Activated gamma-delta T cell treated with anti-CD3 and anti-CD28 coated beads, Interleukin-2, amount 50 U/mL, for 16 hours (primary cell): ENCODE results near the gene IP6K1.
"Not testable (repeated sequence)": the region's sequence is repeated elsewhere in the genome, so short reads cannot be mapped to it uniquely, and the experiment has no call there.

ENCODE experiments used
- DNase-seq: peaks from one replicate; pipeline ENCODE4 v3.0.0-alpha.2; 2020; ENCODE audit warnings: low read depth

The IP6K1 gene

GRCh38 chr3:49763981-49764380 is 22.4 kb downstream of the IP6K1 start:
- no peak for DNase-seq

DNA sequence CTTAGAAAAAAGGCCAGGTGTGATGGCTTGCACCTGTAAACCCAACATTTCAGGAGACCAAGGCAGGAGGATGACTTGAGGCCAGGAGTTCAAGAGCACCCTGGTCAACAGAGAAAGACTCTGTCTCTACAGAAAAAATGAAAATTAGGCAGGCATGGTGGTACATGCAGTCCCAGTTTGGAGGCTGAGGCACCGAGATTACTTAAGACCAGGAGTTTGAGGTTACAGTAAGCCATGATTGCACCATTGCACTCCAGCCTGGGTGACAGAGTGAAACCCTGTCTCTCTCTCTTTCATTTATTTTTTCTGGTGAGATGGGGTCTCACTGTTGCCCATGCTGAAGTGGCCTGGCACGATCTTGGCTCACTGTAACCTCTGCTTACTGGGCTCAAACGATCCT is 24.7 kb downstream of the IP6K1 start:
- DNase-seq, result no peak

DNA sequence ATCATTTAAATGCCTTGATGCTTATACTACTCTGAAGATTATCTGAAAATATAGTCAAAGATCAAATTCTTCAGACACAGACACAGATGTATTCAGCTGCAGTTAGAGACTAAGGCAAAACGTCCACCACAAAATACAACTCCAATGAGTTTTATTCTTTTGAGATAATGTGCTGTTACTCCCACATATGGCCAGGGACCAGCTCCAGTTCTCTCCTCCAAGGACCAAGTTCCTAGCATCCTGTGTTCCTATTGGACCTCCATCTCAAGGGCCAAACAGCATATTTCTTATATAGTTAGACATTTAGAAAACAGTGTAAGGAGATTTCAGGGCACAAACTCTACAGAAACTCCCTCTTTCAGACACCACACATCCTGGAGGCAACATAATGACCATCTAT is 27.1 kb downstream of the IP6K1 start:
- no peak for DNase-seq

DNA sequence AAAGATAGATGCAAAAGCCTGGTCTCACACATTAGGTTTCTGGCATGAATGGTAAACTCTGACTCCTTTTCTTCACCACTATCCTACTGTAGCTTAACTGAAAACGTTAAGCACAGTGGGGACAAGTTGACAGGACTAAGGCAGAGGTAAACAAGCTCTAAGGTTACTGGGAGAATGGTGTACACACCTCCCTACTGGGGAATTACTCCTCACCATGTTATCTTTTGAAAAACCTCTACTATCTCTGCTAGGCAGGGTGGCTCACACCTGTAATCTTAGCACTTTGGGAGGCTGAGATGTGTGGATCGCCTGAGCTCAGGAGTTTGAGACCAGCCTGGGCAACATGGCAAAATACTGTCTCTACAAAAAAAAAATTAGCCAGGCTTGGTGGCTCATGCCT is 29.1 kb downstream of the IP6K1 start:
- no peak for DNase-seq

GRCh38 chr3:49756036-49756435 is 30.3 kb downstream of the IP6K1 start:
- DNase-seq, result no peak

DNA sequence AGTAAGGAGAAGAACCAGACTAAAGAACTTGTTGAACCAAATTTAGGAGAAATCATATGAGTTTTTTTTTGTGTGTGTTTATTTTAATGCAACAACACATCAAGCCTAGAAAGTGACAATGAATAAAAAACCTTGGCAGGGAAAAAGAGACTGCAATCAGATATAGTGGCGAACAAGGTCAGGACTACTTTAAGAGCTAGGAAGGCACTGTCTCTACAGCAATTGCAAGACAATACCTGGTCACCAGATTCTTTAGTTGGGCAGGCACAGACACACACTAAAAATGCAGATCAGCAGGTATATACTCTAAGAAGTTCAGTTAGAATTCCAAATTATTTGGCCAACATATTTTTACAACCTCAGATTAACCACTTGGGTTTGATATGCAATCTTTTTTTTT is 31.8 kb downstream of the IP6K1 start:
- DNase-seq, result no peak

DNA sequence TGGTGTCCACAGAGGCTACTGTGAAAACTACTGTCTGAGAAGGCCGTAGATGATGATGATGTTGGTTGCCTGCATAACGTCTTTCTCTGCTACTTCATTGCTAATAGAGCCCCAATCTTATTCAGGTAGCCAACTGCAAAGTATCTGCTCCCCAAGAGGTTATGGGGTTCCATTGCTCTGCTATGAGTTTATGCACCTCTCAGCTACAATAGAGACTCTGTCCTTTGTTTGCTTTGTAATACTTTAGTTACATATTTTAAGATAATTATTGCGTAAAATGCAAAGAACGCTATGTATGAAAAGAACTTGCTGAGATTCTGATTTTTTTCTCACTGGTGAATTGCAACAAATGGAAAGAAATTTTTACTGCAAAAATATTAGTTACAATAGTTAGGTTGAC is 34.8 kb downstream of the IP6K1 start:
- no peak for DNase-seq

DNA sequence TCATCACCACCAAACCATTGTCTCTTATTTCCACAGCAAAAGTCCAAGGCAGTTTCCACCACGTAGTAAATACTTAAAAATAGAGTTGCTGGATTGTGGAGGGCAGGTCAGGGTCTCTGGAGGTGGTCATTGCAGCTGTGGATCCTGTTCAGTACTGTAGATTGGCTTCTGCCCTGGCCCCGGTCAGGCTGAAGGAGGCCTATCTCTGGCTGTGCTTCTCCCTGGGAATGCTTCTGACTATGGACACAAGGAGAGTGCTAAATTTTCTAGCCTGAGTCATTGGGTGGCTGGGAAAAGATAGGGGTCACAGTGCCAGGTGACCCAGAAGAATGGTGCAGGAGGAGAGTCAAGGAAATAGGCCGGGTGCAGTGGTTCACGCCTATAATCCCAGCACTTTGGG is 36.3 kb downstream of the IP6K1 start:
- no peak for DNase-seq

DNA sequence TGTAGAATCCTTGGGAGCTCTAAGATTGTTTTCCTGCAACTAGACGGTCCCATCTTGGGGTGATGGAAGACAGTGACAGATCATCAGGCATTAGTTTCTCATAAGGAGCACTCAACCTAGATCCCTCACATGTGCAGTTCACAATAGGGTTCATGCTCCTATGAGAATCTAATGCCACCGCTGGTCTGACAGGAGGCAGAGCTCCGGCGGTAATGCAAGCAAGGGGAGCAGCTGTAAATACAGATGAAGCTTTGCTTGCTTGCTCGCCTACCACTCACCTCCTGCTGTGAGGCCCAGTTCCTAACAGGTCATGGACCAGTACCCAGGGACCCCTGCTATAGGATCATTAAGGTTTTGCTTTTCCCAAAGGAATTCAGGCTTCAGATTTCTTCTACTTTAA is 37.5 kb downstream of the IP6K1 start:
- not testable (repeated sequence) for DNase-seq

- no peak for DNase-seq
Observed at GRCh38 chr3:49747792-49748480, 38.4 kb downstream of the IP6K1 start.

GRCh38 chr3:49745986-49746385 is 40.4 kb downstream of the IP6K1 start:
- DNase-seq, result no peak

GRCh38 chr3:49740427-49740826 is 45.9 kb downstream of the IP6K1 start:
- no peak for DNase-seq

- no peak for DNase-seq
Observed at GRCh38 chr3:49738067-49738713, 48.2 kb downstream of the IP6K1 start.

DNA sequence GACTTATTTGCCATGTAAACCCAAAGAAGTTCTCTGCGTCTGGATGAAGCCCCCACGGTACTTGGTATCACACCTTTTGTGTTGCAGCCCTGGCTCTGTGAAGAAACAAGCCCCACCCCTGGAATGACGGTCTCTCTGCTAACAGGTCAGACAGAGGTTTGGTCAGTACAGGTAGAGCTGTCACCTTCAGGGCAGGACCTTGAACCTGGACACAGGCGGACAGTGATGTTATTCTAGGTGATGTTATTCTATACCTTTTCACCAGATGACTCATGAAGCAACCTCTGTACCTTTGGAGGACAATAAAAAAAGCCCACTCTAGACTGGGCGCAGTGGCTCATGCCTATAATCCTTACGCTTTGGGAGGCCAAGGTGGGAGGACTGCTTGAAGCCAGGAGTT is 51.6 kb downstream of the IP6K1 start:
- DNase-seq, result no peak

DNA sequence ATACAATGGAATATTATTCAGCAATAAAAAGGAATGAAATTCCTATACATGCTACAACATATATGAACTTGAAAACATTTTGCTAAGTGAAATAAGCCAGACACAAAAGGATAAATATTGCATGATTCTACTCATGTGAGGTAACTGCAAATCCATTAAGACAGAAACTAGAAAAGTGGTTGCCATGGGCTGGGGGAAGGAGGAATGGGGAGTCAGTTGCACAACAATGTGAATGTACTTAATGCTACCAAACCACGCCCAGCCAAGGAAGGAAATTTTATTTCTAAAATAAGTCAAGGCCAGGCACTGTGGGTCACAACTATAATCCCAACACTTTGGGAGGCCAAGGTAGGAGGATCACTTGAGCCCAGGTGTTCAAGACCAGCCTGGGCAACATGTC is 52.8 kb downstream of the IP6K1 start:
- no peak for DNase-seq

GRCh38 chr3:49732597-49732996 is 53.7 kb downstream of the IP6K1 start:
- no peak for DNase-seq

GRCh38 chr3:49729966-49730609 is 56.3 kb downstream of the IP6K1 start:
- no peak for DNase-seq

GRCh38 chr3:49727924-49728361 is 58.4 kb downstream of the IP6K1 start:
- no peak for DNase-seq

- no peak for DNase-seq
Observed at GRCh38 chr3:49727154-49727923, 59.0 kb downstream of the IP6K1 start.

DNA sequence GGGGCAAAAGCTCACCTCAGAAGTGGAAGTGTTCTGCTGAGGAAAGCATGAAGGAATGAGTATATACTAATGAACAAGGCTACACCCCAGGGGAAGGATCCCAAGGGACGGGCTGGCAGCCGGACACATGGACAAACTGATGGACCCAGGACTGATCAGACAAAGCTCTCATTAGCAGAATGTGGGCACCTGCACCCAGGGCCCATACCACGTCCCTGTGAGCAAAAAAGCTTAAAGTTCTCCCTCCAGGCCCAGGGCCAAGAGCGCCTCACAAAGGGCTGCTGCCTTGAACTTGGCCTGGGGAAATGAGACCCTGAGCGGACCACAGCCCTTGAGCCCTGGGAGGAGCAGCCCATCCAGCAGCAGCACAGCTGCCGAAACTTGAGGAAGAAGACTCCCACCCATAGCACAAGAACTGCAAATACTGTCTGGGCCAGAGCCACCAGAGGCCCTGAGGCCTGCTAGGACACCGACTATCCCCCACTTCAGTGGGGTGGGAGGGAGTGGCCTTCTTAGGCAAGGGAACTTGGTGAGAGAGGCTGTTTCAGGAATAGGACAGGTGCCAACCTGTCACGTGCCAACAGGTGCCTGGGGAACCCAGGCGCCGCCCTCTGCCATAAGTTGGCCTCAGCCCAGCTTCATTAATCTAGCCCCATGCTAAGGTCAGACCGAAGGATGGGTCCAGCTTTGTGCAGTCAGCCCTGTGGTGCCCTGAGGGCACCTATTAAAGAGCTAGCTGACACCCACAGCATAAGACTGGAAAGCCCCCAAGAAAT is 60.2 kb downstream of the IP6K1 start:
- DNase-seq, result no peak

DNA sequence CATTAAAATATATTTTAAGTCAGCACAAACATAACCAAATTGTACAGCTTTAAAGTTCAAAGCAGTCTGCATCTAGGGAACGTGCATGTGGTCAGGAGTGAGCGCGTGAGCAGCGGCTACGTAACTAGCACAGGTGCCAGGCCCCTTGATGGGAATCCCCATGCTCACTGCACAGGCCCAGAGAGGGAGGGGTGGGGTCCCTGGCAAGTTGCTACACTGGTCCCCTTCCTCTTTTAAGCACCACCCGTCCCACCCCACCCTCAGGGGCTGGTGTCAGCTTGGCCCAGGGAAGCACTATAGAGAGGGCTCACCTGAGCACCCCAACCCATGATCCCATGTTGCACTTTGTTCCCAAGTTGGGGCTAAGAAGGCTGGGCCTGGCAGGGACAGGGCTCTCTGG is 61.8 kb downstream of the IP6K1 start:
- no peak for DNase-seq
